Trophoblast cell (in vitro differentiated cells and primary cell): ENCODE data around the gene SUMO1.

ENCODE experiments used
- DNase-seq, 2 donors: peaks; one replicate each; pipeline ENCODE4 v3.0.0-alpha.2; 2016
- H2AFZ ChIP-seq: 2 replicates; pipeline ENCODE4 v1.6.1; 2013; ENCODE audit warnings: low read length, moderate library complexity, mild to moderate bottlenecking; ENCODE audit not compliant: insufficient read depth, poor library complexity
- H2AK5ac ChIP-seq: 2 replicates; pipeline ENCODE4 v1.6.1; 2013; ENCODE audit warnings: mild to moderate bottlenecking, low read length
- H2BK120ac ChIP-seq: 2 replicates; pipeline ENCODE4 v1.6.1; 2013; ENCODE audit warnings: low read length, mild to moderate bottlenecking, moderate library complexity; ENCODE audit not compliant: insufficient read depth, poor library complexity
- H2BK12ac ChIP-seq: 2 replicates; pipeline ENCODE4 v1.6.1; 2013; ENCODE audit warnings: mild to moderate bottlenecking, low read length, moderate library complexity
- H2BK5ac ChIP-seq: 2 replicates; pipeline ENCODE4 v1.6.1; 2013; ENCODE audit warnings: low read length, low read depth, moderate library complexity, mild to moderate bottlenecking; ENCODE audit not compliant: poor library complexity
- H3K14ac ChIP-seq: 2 replicates; pipeline ENCODE4 v1.6.1; 2013; ENCODE audit warnings: mild to moderate bottlenecking, low read length
- H3K18ac ChIP-seq: 2 replicates; pipeline ENCODE4 v1.6.1; 2013; ENCODE audit warnings: mild to moderate bottlenecking, low read length
- H3K23ac ChIP-seq: 2 replicates; pipeline ENCODE4 v1.6.1; 2013; ENCODE audit warnings: low read length
- H3K27ac ChIP-seq: 2 replicates; pipeline ENCODE4 v1.5.1; 2013; ENCODE audit warnings: low read depth, mild to moderate bottlenecking, inconsistent platforms, low read length, moderate library complexity
- H3K27me3 ChIP-seq: 2 replicates; pipeline ENCODE4 v1.6.1; 2013; ENCODE audit warnings: inconsistent platforms, mild to moderate bottlenecking, low read length, moderate library complexity; ENCODE audit not compliant: insufficient read depth
- H3K36me3 ChIP-seq, 2 experiments: 1 replicate in 1 of 2; 2 replicates in 1 of 2; pipeline ENCODE4 v1.6.1; 2013; ENCODE audit warnings: low read length in 2 of 2, mild to moderate bottlenecking in 2 of 2, moderate library complexity in 1 of 2; ENCODE audit not compliant: insufficient read depth in 2 of 2, control insufficient read depth in 1 of 2
- H3K4ac ChIP-seq: 2 replicates; pipeline ENCODE4 v1.6.1; 2013; ENCODE audit warnings: low read depth, mild to moderate bottlenecking, low read length, moderate library complexity
- H3K4me1 ChIP-seq, 2 experiments: 1 replicate in 1 of 2; 2 replicates in 1 of 2; pipeline ENCODE4 v1.6.1; 2013; ENCODE audit warnings: low read length in 2 of 2, mild to moderate bottlenecking in 2 of 2, moderate library complexity in 1 of 2; ENCODE audit not compliant: insufficient read depth in 2 of 2, control insufficient read depth in 1 of 2
- H3K4me2 ChIP-seq: 2 replicates; pipeline ENCODE4 v1.6.1; 2013; ENCODE audit warnings: inconsistent platforms, mild to moderate bottlenecking, low read length, moderate library complexity
- H3K4me3 ChIP-seq: 2 replicates; pipeline ENCODE4 v1.5.1; 2013; ENCODE audit warnings: mild to moderate bottlenecking, low read depth, low read length, inconsistent platforms
- H3K79me1 ChIP-seq: one replicate; pipeline ENCODE4 v1.6.1; 2013; ENCODE audit warnings: low read length
- H3K79me2 ChIP-seq: 2 replicates; pipeline ENCODE4 v1.6.1; 2013; ENCODE audit warnings: low read length, mild to moderate bottlenecking; ENCODE audit not compliant: control insufficient read depth, insufficient read depth, poor library complexity
- H3K9ac ChIP-seq: 2 replicates; pipeline ENCODE4 v1.6.1; 2013; ENCODE audit warnings: mild to moderate bottlenecking, low read length
- H3K9me3 ChIP-seq: 2 replicates; pipeline ENCODE4 v1.6.1; 2013; ENCODE audit warnings: low read depth, mild to moderate bottlenecking, control low read depth, inconsistent platforms, low read length; ENCODE audit not compliant: insufficient read depth
- H4K12ac ChIP-seq: 2 replicates; pipeline ENCODE4 v1.6.1; 2013; ENCODE audit warnings: low read depth, mild to moderate bottlenecking, low read length, moderate library complexity
- H4K8ac ChIP-seq: 2 replicates; pipeline ENCODE4 v1.6.1; 2013; ENCODE audit warnings: low read depth, mild to moderate bottlenecking, low read length, moderate library complexity
- H4K91ac ChIP-seq: one replicate; pipeline ENCODE4 v1.6.1; 2013; ENCODE audit warnings: low read depth, mild to moderate bottlenecking, low read length, moderate library complexity
- WGBS: extraction: QIAGEN DNeasy Blood & Tissue Kit; methylation state at CpG from one replicate; pipeline ENCODE4 v1.1.7; 2013; ENCODE audit warnings: missing lambda C conversion rate; ENCODE audit not compliant: insufficient read length, insufficient coverage; ENCODE audit errors: extremely low coverage; 5-methylcytosine and 5-hydroxymethylcytosine counted together

Gene SUMO1

DNA sequence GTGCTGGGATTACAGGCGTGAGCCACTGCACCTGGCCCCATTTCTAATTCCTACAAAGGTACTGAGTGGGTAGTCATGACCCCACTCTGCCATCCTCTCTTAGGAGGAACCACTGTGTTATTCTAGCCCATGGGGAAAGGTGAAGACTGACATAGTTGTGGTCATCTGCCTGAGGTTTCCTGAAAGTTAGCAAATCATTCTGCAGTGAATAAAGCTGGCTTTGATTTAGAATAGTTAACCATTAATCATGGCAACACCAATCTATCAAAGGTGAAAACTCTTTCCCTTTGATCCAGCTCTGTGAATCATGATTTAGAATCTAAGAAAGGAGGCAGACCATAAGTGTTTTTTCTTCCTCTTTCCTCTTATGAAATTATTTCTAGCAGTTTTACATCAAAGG is 50.8 kb downstream of the SUMO1 start:
- H2AFZ ChIP-seq = no peak overlapping the region
- WGBS = no CpG with 5 or more reads among the region's 1 CpG
- H3K27me3 ChIP-seq = no peaks in the 10 kb centered on the region
- H3K23ac ChIP-seq = no peak overlapping the region
- no peak overlapping the region for H2AK5ac ChIP-seq
- H4K8ac ChIP-seq = no peak overlapping the region
- no peaks in the 10 kb centered on the region for H3K9me3 ChIP-seq
- no peaks in the 10 kb centered on the region for H3K79me2 ChIP-seq
- H2BK5ac ChIP-seq = no peak overlapping the region
- no peaks in the 10 kb centered on the region for H3K79me1 ChIP-seq
- no peak overlapping the region for H2BK120ac ChIP-seq
- no peaks in the 10 kb centered on the region for H3K36me3 ChIP-seq
- H3K14ac ChIP-seq = no peak overlapping the region
- H4K12ac ChIP-seq = no peak overlapping the region
- H3K4me3 ChIP-seq = no peak overlapping the region
- no peaks in the 10 kb centered on the region for H3K4me1 ChIP-seq
- H3K9ac ChIP-seq = no peak overlapping the region
- no peak overlapping the region for H3K18ac ChIP-seq
- H4K91ac ChIP-seq = no peak overlapping the region
- no peak overlapping the region for H2BK12ac ChIP-seq
- DNase-seq = no peak
- H3K4ac ChIP-seq = no peak overlapping the region
- H3K27ac ChIP-seq = no peak overlapping the region
- no peak overlapping the region for H3K4me2 ChIP-seq

DNA sequence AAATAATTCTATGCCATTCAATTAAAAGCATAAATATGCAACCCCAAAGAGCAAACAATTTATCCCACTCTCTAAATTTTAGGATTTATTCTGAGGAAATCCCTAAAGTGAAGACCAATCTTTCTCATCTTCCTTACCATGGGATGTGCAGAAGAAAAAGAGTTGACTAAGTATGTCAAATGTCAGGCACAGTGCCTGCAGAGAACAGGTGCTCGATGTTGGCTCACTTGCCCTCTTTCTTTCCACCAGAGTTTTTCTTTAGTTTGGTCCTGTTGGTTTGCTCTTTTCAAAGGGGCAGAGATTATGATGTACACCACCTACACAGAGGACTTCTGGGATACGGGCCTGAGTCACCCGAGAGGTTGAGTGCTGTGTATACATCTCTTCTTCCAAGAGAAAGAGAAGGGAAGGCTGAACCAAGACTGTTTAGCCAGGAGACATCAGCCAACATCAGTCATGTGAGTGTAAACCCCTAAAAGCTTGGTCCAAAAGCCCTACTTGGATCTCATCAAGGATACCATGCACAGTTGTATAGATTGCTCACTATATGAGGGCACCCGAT is 51.7 kb downstream of the SUMO1 start:
- no peak overlapping the region for H2BK12ac ChIP-seq
- no peak overlapping the region for H2BK120ac ChIP-seq
- H3K27ac ChIP-seq = no peak overlapping the region
- H4K8ac ChIP-seq = no peak overlapping the region
- H4K91ac ChIP-seq = no peak overlapping the region
- H4K12ac ChIP-seq = no peak overlapping the region
- H3K4ac ChIP-seq = no peak overlapping the region
- H3K4me1 ChIP-seq = no peaks in the 10 kb centered on the region
- no peak overlapping the region for H3K4me2 ChIP-seq
- no CpG with 5 or more reads among the region's 4 CpGs for whole genome bisulfite sequencing
- no peaks in the 10 kb centered on the region for H3K27me3 ChIP-seq
- no peak overlapping the region for H2BK5ac ChIP-seq
- no peak overlapping the region for H3K9ac ChIP-seq
- no peak overlapping the region for H3K23ac ChIP-seq
- H3K14ac ChIP-seq = no peak overlapping the region
- no peak overlapping the region for H3K18ac ChIP-seq
- H3K4me3 ChIP-seq = no peak overlapping the region
- no peak overlapping the region for H2AK5ac ChIP-seq
- H3K79me2 ChIP-seq = no peaks in the 10 kb centered on the region
- DNase-seq = no peak
- H2AFZ ChIP-seq = no peak overlapping the region
- H3K9me3 ChIP-seq = no peaks in the 10 kb centered on the region
- H3K79me1 ChIP-seq = no peaks in the 10 kb centered on the region
- no peaks in the 10 kb centered on the region for H3K36me3 ChIP-seq

DNA sequence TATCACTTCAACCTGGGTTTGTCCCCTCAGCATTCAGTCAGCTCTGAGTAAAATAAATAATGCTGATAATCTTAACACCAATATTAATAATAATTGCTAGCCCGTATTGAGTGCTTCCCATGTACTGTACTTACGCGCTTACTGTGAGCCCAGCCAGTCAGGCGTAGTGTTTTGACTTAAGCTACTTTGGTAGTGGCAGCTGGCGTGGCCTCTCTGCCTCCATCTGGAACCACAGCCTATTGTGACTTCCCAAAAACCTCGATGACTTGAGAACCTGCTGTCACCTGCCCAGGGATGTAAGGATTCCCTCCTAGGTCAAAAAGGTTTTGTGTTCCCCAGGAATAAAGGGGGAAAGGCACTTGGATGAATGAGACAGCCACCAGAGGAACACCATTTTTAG is 53.2 kb downstream of the SUMO1 start:
- Histone ChIP-seq H3K36me3 (no peaks in the 10 kb centered on the region), H3K79me1 (no peaks in the 10 kb centered on the region), H3K9ac (no peak overlapping the region), H3K27me3 (no peaks in the 10 kb centered on the region), H2BK120ac (no peak overlapping the region), H2AK5ac (no peak overlapping the region), H3K18ac (no peak overlapping the region), H3K9me3 (no peaks in the 10 kb centered on the region), H4K91ac (no peak overlapping the region), H3K4me1 (no peaks in the 10 kb centered on the region), H4K12ac (no peak overlapping the region), H2BK5ac (no peak overlapping the region), H3K4me3 (no peak overlapping the region), H3K79me2 (no peaks in the 10 kb centered on the region), H3K27ac (no peak overlapping the region), H3K4ac (no peak overlapping the region), H3K4me2 (no peak overlapping the region), H3K14ac (no peak overlapping the region), H3K23ac (no peak overlapping the region), H4K8ac (no peak overlapping the region), H2AFZ (no peak overlapping the region), H2BK12ac (no peak overlapping the region)
- DNase-seq = no peak
- WGBS = no CpG with 5 or more reads among the region's 6 CpGs

DNA sequence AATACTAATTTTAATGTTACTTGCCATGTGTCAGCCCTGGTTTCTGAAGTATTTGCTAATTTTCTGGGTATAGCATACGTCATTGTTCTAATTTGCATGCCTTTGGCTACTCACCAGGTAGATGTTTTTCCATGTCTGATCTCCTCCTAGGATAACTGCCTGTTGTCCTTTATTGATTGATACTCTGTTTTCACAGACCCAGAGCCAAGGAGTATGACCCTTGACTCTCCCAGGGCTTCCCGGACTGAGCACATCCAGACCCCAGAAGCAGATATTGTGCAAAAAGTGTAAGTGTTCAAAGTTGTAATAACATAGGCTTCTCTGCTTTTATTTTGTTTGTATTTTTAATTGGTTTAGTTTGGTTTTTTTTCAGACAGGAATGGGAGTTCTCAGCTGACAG is 53.8 kb downstream of the SUMO1 start:
- no peak overlapping the region for H3K4me2 ChIP-seq
- no peak overlapping the region for H3K23ac ChIP-seq
- no peaks in the 10 kb centered on the region for H3K4me1 ChIP-seq
- no peaks in the 10 kb centered on the region for H3K79me1 ChIP-seq
- DNase-seq = no peak
- no peaks in the 10 kb centered on the region for H3K27me3 ChIP-seq
- no peak overlapping the region for H3K4me3 ChIP-seq
- no peak overlapping the region for H3K4ac ChIP-seq
- H2BK120ac ChIP-seq = no peak overlapping the region
- no peak overlapping the region for H3K9ac ChIP-seq
- H3K14ac ChIP-seq = no peak overlapping the region
- H2AFZ ChIP-seq = no peak overlapping the region
- H3K18ac ChIP-seq = no peak overlapping the region
- H3K79me2 ChIP-seq = no peaks in the 10 kb centered on the region
- H2AK5ac ChIP-seq = no peak overlapping the region
- no peak overlapping the region for H2BK12ac ChIP-seq
- no CpG with 5 or more reads among the region's 2 CpGs for WGBS
- no peak overlapping the region for H4K91ac ChIP-seq
- no peak overlapping the region for H4K12ac ChIP-seq
- H3K27ac ChIP-seq = no peak overlapping the region
- no peaks in the 10 kb centered on the region for H3K36me3 ChIP-seq
- H2BK5ac ChIP-seq = no peak overlapping the region
- no peaks in the 10 kb centered on the region for H3K9me3 ChIP-seq
- H4K8ac ChIP-seq = no peak overlapping the region
